ENCODE measurements around the gene GPN2. TPM values are rescaled to one million over a fixed set of nuclear protein-coding genes. Genes with fewer than 3 reads are reported as not detected.

The GPN2 gene
- total and polyA plus RNA-seq, 9 of the 15 experiments (the other 6 are each of a cell fraction or from before 2014, with no cell fraction given) = 9.9 to 58.8 (median 20.4) TPM

DNA sequence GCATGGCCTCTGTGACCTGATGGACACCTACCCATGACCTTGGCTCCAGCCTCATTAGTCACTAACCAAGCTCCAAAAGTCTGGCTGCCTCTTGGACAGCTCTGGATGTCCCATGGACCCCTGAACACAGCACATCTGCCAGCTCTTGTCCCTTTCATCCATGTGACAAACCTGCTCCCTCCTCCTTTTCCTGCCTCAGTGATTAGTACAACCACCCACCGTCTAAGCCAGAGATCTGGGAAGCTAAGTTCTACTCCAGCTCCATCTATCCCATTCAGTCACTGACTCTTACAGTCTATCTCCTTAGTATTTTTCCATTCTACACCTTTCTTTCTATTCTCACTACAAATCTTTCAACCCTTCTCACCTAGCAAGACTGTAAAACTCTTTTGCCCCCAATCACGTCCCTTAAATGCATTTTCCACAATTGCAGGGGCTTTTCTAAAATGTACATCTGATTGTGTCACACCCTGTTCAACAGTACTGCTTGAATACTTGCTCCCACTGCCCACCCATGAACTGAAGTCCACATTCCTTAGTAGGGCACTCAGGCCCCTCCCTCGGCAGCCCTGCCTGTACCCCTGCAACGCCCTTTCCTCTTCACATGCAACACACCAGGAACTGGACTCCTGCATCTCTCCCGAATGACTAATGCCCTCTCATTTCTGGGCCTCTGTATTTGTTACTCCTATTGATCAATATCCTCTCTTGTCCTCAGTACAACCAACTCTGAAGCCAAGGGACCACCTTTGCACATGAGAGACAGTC, 7.2 kb downstream of the GPN2 start:
- Histone ChIP-seq H3K36me3 (ENCODE audit: control insufficient read depth, insufficient read depth, low read length) (peaks cover 86% of the 10 kb centered on the region), H3K4me3 (no peak overlapping the region), H3K4me1 (replicated peaks in 1 of 2; ENCODE audit: control insufficient read depth in 2 of 2, insufficient read depth in 2 of 2, low read length in 2 of 2) (no peaks in the 10 kb centered on the region), H2AFZ (ENCODE audit: low read depth, low read length) (no peak overlapping the region), H4K20me1 (replicated peaks; ENCODE audit: control insufficient read depth, insufficient read depth, low read length) (no peaks in the 10 kb centered on the region), H3K9me3 (replicated peaks; ENCODE audit: control insufficient read depth, insufficient read depth, low read depth, low read length) (no peaks in the 10 kb centered on the region), H3K4me2 (ENCODE audit: insufficient read depth, low read length) (no peak overlapping the region), H3K9ac (ENCODE audit: insufficient read depth in 1 of 2, low read depth in 2 of 2, low read length in 2 of 2) (peak overlapping the region in 1 of 2 experiments; percentile 17; a peak in 1 of 4 replicates), H3K27me3 (ENCODE audit: control insufficient read depth in 2 of 2, insufficient read depth in 2 of 2, low read length in 2 of 2) (no peaks in the 10 kb centered on the region), H3K79me2 (ENCODE audit: control insufficient read depth, insufficient read depth, low read length) (no peaks in the 10 kb centered on the region), H3K27ac (ENCODE audit: extremely low read depth, low read depth, low read length) (no peak overlapping the region), H3K9me1 (ENCODE audit: control insufficient read depth, insufficient read depth, low read length) (no peaks in the 10 kb centered on the region)
- TF ChIP-seq MAZ (CRISPR knock-in tag; conservative IDR thresholded peaks at IDR 0.05 in 1 of 2, IDR thresholded peaks at IDR 0.05 in 1 of 2) = no peak
- TF ChIP-seq NFRKB (IDR thresholded peaks at IDR 0.05; ENCODE audit: low read depth) = no peak
- TF ChIP-seq POLR2A (conservative IDR thresholded peaks at IDR 0.05) = no peak
- TF ChIP-seq PATZ1 (CRISPR knock-in tag; IDR thresholded peaks at IDR 0.05; ENCODE audit: borderline replicate concordance) = no peak
- TF ChIP-seq ZNF75A (CRISPR knock-in tag; IDR thresholded peaks at IDR 0.05) = no peak
- no peak for TF ChIP-seq RBM17 (IDR thresholded peaks at IDR 0.05; ENCODE audit: borderline replicate concordance, low read depth, low read length)
- TF ChIP-seq PRMT5 (CRISPR knock-in tag; IDR thresholded peaks at IDR 0.05) = no peak
- TF ChIP-seq U2AF2 (optimal IDR thresholded peaks at IDR 0.05; ENCODE audit: low read depth, low read length) = no peak
- no peak for TF ChIP-seq JUNB (CRISPR knock-in tag; conservative IDR thresholded peaks at IDR 0.05)
- no peak for TF ChIP-seq HLTF (IDR thresholded peaks at IDR 0.05)
- TF ChIP-seq IRF9 (tag; IDR thresholded peaks at IDR 0.05) = no peak
- no peak for TF ChIP-seq FOXK2 (conservative IDR thresholded peaks at IDR 0.05 in 1 of 2, IDR thresholded peaks at IDR 0.05 in 1 of 2; ENCODE audit: low read depth in 2 of 2)
- WGBS (ENCODE audit: insufficient coverage, low coverage, missing lambda C conversion rate) = 80% methylated on average over 5 of the region's 5 CpGs
- intact Hi-C loops (cut with micrococcal nuclease) (no loop called here), in situ Hi-C loops (cut with MboI) (no loop called here)
- TSS peak; percentile 25 for BruUV-seq (replicated peaks)
- ATAC-seq (no peak), DNase-seq (ENCODE audit: extremely low read depth in 1 of 4, low spot score in 3 of 4) (no peak), FAIRE-seq (no peak)
- ChIA-PET POLR2A (interaction anchor here (0.6 to 12.0 kb wide), 9 partner anchors 8 to 329 kb away, joined by 3 to 110 read pairs (median 4); partner anchors contain the start of genes GPATCH3 and GPN2), CTCF (ENCODE audit: low intra/inter-chr PET ratio) (no interaction called here)

Measured in K562 (cell line).